Bronchial epithelial cell (primary cell): Measurements from ENCODE around the gene ZNF780B. TPM values are rescaled to one million over a fixed set of nuclear protein-coding genes. Genes with fewer than 3 reads are reported as not detected.

ENCODE experiments used
- DNase-seq: peaks from one replicate; pipeline ENCODE4 v3.0.0-alpha.2; 2010; ENCODE audit warnings: low read depth
- FAIRE-seq: peaks from 2 replicates; lab custom pipeline; 2011; peaks lifted over from hg19 to GRCh38; lab: Jason Lieb, UNC
- H3K27me3 ChIP-seq: 2 replicates; pipeline ENCODE4 v1.5.1; 2011; ENCODE audit warnings: low read length; ENCODE audit not compliant: control insufficient read depth, insufficient read depth
- H3K36me3 ChIP-seq: 2 replicates; pipeline ENCODE4 v1.5.1; 2011; ENCODE audit warnings: low read length; ENCODE audit not compliant: control insufficient read depth, insufficient read depth
- H3K4me3 ChIP-seq: 2 replicates; pipeline ENCODE4 v1.5.1; 2011; ENCODE audit warnings: mild to moderate bottlenecking, low read depth, low read length, control low read depth
- CTCF ChIP-seq: IDR thresholded peaks from 2 replicates; pipeline ENCODE4 v1.5.1; 2011; ENCODE audit warnings: mild to moderate bottlenecking, moderate library complexity, low read length, control low read depth, inconsistent platforms; ENCODE audit not compliant: insufficient read depth, severe bottlenecking
- total RNA-seq: library from RNA; depleted of rRNA; stranded (reverse); fragments of >200 nt; gene quantifications from 2 replicates; pipeline ENCODE4 v1.2.1, GENCODE V29; 2014

Gene ZNF780B
- total RNA-seq, 1 donor from 2014 or later, result 7.9 TPM

GRCh38 chr19:39987596-39987995 is 68.4 kb downstream of the ZNF780B start:
- Histone ChIP-seq H3K27me3 (no peaks in the 10 kb centered on the region), H3K36me3 (no peaks in the 10 kb centered on the region), H3K4me3 (no peak overlapping the region)
- no peak for FAIRE-seq
- DNase-seq, result no peak
- no peak for TF ChIP-seq CTCF

- no peak for TF ChIP-seq CTCF
- Histone ChIP-seq H3K27me3 (no peaks in the 10 kb centered on the region), H3K4me3 (no peak overlapping the region), H3K36me3 (no peaks in the 10 kb centered on the region)
- DNase-seq (no peak), FAIRE-seq (no peak)
These were observed 68.9 kb downstream of the ZNF780B start for GRCh38 chr19:39987167-39987566.

- peaks cover 2% of the 10 kb centered on the region for H3K36me3 ChIP-seq
- FAIRE-seq, result no peak
- no peak overlapping the region for H3K4me3 ChIP-seq
- no peaks in the 10 kb centered on the region for H3K27me3 ChIP-seq
- no peak for TF ChIP-seq CTCF
- no peak for DNase-seq
These were observed 69.4 kb downstream of the ZNF780B start for GRCh38 chr19:39986643-39987042.

- Histone ChIP-seq H3K27me3 (no peaks in the 10 kb centered on the region), H3K36me3 (peaks cover 8% of the 10 kb centered on the region), H3K4me3 (no peak overlapping the region)
- no peak for DNase-seq
- no peak for FAIRE-seq
- TF ChIP-seq CTCF, result no peak
These were observed 72.2 kb downstream of the ZNF780B start for GRCh38 chr19:39983695-39984300.

DNA sequence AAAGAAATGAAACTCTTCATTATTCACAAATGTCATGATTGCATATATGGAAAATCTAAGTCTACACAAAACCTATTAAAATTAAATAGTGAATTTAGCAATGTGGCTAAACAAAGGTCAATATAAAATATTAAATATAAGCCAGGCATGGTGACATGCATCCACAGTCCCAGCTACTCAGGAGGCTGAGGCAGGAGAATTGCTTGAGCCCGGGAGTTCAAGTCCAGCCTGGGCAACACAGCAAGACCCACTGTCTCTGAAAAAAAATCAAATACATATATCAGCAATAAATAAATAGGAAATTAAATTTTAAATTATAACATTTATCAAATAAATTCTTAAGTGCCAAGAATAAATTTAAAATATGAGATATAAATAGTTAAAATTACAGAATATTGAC is 73.1 kb downstream of the ZNF780B start:
- Histone ChIP-seq H3K36me3 (peaks cover 8% of the 10 kb centered on the region), H3K27me3 (no peaks in the 10 kb centered on the region), H3K4me3 (no peak overlapping the region)
- TF ChIP-seq CTCF, result no peak
- DNase-seq, result no peak
- no peak for FAIRE-seq

Other genes starting within 250 kb of the ZNF780B start
- 3.2 and 5.8 TPM in 2 replicates for gene DYRK1B, start 222.1 kb downstream of the ZNF780B start, total RNA-seq
- gene FBL, start 209.9 kb downstream of the ZNF780B start, total RNA-seq, result 216 and 500 TPM in 2 replicates
- gene FCGBP, start 121.6 kb downstream of the ZNF780B start, total RNA-seq, result 0.38 and 0.53 TPM in 2 replicates
- gene PSMC4, start 85.1 kb downstream of the ZNF780B start, total RNA-seq, result 89.2 and 99.3 TPM in 2 replicates
- gene ZNF546, start 59.2 kb downstream of the ZNF780B start, total RNA-seq, result 2.2 and 2.4 TPM in 2 replicates
- 9.7 and 14.0 TPM in 2 replicates for gene ZNF780A, start 34.7 kb upstream of the ZNF780B start, total RNA-seq
- gene MAP3K10, start 135.2 kb upstream of the ZNF780B start, total RNA-seq, result 5.0 and 7.9 TPM in 2 replicates
- not detected in 2 replicates for gene TTC9B, start 162.2 kb upstream of the ZNF780B start, total RNA-seq
- gene CCNP, start 170.5 kb upstream of the ZNF780B start, total RNA-seq, result not detected in 2 replicates
- gene AKT2, start 229.1 kb upstream of the ZNF780B start, total RNA-seq, result 54.8 and 57.9 TPM in 2 replicates